ENCODE results near the gene EDEM1.

GRCh38 chr3:5186089-5186857 lies 1.2 kb upstream of the EDEM1 start:
- TF ChIP-seq, protein P1, sequence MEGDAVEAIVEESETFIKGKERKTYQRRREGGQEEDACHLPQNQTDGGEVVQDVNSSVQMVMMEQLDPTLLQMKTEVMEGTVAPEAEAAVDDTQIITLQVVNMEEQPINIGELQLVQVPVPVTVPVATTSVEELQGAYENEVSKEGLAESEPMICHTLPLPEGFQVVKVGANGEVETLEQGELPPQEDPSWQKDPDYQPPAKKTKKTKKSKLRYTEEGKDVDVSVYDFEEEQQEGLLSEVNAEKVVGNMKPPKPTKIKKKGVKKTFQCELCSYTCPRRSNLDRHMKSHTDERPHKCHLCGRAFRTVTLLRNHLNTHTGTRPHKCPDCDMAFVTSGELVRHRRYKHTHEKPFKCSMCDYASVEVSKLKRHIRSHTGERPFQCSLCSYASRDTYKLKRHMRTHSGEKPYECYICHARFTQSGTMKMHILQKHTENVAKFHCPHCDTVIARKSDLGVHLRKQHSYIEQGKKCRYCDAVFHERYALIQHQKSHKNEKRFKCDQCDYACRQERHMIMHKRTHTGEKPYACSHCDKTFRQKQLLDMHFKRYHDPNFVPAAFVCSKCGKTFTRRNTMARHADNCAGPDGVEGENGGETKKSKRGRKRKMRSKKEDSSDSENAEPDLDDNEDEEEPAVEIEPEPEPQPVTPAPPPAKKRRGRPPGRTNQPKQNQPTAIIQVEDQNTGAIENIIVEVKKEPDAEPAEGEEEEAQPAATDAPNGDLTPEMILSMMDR (conservative IDR thresholded peaks at IDR 0.05 in 1 of 2, IDR thresholded peaks at IDR 0.05 in 1 of 2; ENCODE audit: extremely low read depth in 1 of 2, insufficient read depth in 1 of 2, low read depth in 1 of 2, low read length in 2 of 2): no peak
- no peak for TF ChIP-seq EZH2 (IDR thresholded peaks at IDR 0.05; ENCODE audit: borderline replicate concordance, low read length)

Measured in mammary epithelial cell (primary cell).